ENCODE results near the gene SCRT2.
"Not testable (repeated sequence)": the region's sequence is repeated elsewhere in the genome, so short reads cannot be mapped to it uniquely, and the experiment has no call there.

The SCRT2 gene

GRCh38 chr20:675453-676314, at the start of gene SCRT2:
SCRT2 (minus strand) TSS chr20:675802; CDS start chr20:675601, 201 bp downstream.
- DNase-seq (ENCODE audit: low spot score) = peak; percentile 86
- no peak for TF ChIP-seq CTCF (IDR thresholded peaks at IDR 0.05; ENCODE audit: extremely low read depth, missing control alignments)

GRCh38 chr20:724797-725196, 49.2 kb upstream of the SCRT2 start:
- DNase-seq (ENCODE audit: low spot score) = not testable (repeated sequence)

GRCh38 chr20:723756-724155, 48.2 kb upstream of the SCRT2 start:
- DNase-seq (ENCODE audit: low spot score) = no peak
- TF ChIP-seq CTCF (IDR thresholded peaks at IDR 0.05; ENCODE audit: extremely low read depth, missing control alignments) = no peak

GRCh38 chr20:722822-723644, 47.4 kb upstream of the SCRT2 start:
- no peak for DNase-seq (ENCODE audit: low spot score)
- TF ChIP-seq CTCF (IDR thresholded peaks at IDR 0.05; ENCODE audit: extremely low read depth, missing control alignments) = no peak

GRCh38 chr20:721876-722275, 46.3 kb upstream of the SCRT2 start:
- TF ChIP-seq CTCF (IDR thresholded peaks at IDR 0.05; ENCODE audit: extremely low read depth, missing control alignments) = no peak
- no peak for DNase-seq (ENCODE audit: low spot score)

GRCh38 chr20:719816-720215, 44.2 kb upstream of the SCRT2 start:
- no peak for TF ChIP-seq CTCF (IDR thresholded peaks at IDR 0.05; ENCODE audit: extremely low read depth, missing control alignments)
- DNase-seq (ENCODE audit: low spot score) = no peak

- no peak for TF ChIP-seq CTCF (IDR thresholded peaks at IDR 0.05; ENCODE audit: extremely low read depth, missing control alignments)
- DNase-seq (ENCODE audit: low spot score) = no peak
Observed at GRCh38 chr20:719068-719467, 43.5 kb upstream of the SCRT2 start.

All from GM20000 (cell line).